GM21423 (cell line): ENCODE results near the gene NOL6.
"Not testable (repeated sequence)": the region's sequence is repeated elsewhere in the genome, so short reads cannot be mapped to it uniquely, and the experiment has no call there.

Experiments used
- ATAC-seq: cut with Tn5 transposase; IDR thresholded peaks from one replicate; pipeline ENCODE4 v1.9.1; 2021; ENCODE audit warnings: mild to moderate bottlenecking, moderate library complexity; ENCODE audit not compliant: unreplicated experiment

NOL6 gene

GRCh38 chr9:33435821-33436277 is 37.9 kb downstream of the NOL6 start:
- ATAC-seq, result no peak

DNA sequence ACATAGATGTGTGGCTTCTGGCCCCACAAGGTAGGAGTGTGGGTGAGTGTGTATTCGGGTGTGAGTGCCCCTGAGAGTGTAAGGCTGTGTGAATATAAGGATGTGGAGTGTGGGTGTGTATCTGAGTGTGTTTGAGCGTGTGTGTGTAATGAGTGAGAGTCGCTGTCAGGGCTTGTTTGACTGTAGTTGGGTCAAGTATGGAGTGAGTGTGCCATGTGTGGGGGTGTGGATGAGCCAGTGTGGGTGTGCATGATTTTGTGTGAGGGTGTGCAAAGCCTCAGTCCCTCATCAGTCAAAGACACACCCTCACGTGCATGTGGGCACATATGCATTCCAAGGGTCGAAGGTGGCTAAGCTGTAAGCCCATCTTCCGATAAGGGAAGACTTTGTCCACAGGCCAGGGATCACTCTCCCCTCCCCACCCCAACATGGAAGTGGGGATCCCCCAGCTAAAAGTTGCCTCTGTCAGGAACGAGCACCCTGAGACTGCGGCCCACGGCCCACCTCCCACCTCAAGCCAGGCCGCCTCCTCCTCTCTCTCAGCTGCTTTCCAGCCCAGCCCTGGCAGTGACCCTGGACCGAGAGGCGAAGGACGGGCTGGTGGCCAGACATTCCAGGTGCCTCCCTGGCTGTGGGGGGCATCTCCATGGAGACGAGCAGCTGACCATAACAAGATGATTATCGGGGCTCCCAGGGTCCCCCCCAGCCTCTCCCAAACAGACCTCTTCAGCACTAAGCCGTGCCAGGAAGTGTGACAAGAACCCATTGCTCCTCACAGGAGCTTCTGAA is 39.2 kb downstream of the NOL6 start:
- no peak for ATAC-seq

DNA sequence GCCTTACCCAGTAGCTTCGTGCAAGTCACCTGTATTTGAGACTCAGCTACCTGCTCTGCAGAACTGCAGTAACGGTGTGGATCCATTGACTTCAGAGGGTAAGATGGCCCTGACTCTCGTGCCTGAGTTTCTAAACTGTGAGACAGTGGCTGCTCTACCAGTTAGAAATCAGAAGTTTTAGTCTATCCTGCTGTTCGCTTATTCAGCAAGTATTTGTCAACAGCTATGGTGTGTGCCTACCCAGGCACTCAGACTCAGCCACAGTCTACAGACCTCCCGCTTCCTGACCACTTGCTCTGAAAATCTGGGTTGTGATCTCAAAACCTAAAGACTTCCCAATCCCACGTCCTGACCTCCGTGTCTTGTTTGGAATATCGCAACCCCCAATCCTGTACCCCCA is 39.9 kb downstream of the NOL6 start:
- ATAC-seq, result no peak

DNA sequence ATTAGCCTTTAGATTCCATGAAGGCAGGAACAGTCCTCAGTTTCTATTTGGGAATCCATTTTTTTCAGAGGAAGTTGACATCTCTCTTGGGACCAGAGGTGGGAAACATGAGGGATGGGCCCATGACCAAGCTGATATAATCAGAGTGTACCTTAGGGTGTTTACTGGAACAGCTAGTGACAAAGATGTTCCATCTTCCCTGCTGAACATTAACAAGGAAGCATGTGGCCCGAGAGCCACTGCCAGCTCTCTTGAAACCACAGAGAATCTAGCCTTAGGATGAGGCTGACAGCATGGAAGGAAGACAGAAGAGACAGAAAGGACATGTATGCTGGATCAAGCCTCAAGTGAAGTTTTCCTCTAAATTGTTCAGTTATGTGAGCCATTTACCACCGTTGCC is 42.3 kb downstream of the NOL6 start:
- no peak for ATAC-seq

- ATAC-seq, result no peak
Observed at GRCh38 chr9:33430942-33431341, 42.8 kb downstream of the NOL6 start.

- no peak for ATAC-seq
Observed at GRCh38 chr9:33429256-33429985, 44.3 kb downstream of the NOL6 start.

- ATAC-seq, result no peak
Observed at GRCh38 chr9:33426843-33427293, 46.9 kb downstream of the NOL6 start.

DNA sequence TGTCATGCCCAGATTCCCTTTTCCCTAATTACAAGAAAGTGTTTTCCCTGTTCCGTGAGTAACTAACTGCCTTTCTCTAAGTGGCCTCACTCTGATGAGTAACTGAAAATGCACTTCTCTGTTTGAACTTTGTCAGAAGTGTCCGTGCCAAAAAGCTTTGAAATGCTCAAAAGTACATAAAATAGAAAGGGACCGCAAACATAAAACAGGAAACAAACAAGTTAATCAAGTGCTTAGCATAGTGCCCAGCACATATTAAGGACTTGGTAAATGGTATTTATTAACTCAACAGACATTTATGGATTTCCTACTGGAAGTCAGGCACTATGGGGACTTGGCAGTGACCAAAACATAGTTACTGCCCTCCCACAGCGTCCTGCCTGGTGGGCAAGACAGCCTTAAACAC is 48.6 kb downstream of the NOL6 start:
- ATAC-seq, result no peak

DNA sequence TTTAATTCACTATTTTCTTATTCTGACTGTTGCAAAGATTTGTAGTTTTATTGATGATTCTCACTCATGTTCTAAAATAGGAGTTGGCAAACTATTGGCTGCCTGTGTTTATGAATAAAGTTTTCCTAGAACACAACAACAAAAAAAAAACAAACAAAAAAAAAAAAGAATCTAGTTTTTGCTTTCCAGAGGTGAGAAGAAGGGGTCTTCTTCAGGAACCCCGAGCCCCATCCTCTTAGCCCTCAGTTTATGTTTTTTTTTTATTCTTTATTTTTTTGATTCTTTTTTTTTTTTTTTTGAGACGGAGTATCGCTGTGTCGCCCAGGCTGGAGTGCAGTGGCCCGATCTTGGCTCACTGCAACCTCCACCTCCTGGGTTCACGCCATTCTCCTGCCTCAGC is 49.2 kb downstream of the NOL6 start:
- not testable (repeated sequence) for ATAC-seq

DNA sequence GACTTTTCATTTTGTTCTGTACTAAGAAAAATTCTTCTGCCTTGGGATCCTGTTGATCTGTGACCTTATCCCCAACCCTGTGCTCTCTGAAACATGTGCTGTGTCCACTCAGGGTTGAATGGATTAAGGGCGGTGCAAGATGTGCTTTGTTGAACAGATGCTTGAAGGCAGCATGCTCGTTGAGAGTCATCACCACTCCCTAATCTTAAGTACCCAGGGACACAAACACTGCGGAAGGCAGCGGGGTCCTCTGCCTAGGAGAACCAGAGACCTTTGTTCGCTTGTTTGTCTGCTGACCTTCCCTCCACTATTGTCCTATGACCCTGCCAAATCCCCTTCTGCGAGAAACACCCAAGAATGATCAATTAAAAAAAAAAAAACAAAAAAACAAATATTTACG is 49.7 kb downstream of the NOL6 start:
- ATAC-seq, result not testable (repeated sequence)

DNA sequence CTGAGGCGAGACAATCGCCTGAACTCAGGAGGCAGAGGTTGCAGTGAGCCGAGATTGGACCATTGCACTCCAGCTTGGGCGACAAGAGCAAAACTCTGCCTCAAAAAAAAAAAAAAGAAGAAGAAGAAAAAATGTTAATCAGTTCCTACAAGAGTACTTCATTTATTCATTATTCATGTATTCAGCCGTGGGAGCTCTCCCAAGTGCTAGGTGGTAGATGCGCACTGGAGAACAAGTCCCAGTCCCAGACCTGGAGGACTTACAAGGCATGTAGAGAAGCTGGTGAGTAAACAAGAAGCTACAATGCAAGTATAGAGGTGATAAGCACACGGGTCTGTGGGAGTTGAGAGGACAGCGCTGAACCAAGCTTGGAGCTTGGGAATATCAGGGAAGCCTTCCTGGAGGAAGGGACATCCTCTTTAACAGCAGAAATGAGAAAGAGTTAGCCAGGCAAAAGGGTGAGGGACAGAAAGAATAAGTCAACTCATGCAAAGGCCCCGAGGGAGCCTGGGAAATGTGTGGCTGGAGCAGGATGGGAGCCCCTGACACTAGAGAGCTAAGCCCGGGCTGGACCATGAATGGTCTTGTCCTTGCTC is 53.9 kb downstream of the NOL6 start:
- ATAC-seq, result no peak

- ATAC-seq, result no peak
Observed at GRCh38 chr9:33418090-33418489, 55.6 kb downstream of the NOL6 start.

- ATAC-seq, result no peak
Observed at GRCh38 chr9:33416996-33417395, 56.7 kb downstream of the NOL6 start.

GRCh38 chr9:33415501-33416038 is 58.2 kb downstream of the NOL6 start:
- no peak for ATAC-seq

GRCh38 chr9:33414889-33415500 is 58.7 kb downstream of the NOL6 start:
- no peak for ATAC-seq

- ATAC-seq, result no peak
Observed at GRCh38 chr9:33414268-33414667, 59.5 kb downstream of the NOL6 start.
